RWPE1 (cell line): Measurements from ENCODE around the gene CAPZB.

ENCODE experiments used
- CTCF ChIA-PET: fragments of 350-600 bp; sonication (Branson Sonifier 250); formaldehyde crosslinking; extraction: SDS; loops from one replicate; lab custom pipeline; 2021; lab: Yijun Ruan, JAX
- POLR2A ChIA-PET: fragments of 400-600 bp; formaldehyde crosslinking; extraction: SDS; loops from one replicate; lab custom pipeline; 2020; ENCODE audit warnings: antibody characterized with exemption; ENCODE audit not compliant: low non-redundant PET; lab: Yijun Ruan, JAX
- DNase-seq: peaks from one replicate; pipeline ENCODE4 v3.0.0; 2012; ENCODE audit warnings: low spot score
- H3K27ac ChIP-seq: fragments of 450-650 bp; 2 replicates; pipeline ENCODE4 v1.5.1; 2017
- TF ChIP-seq, protein P1 (sequence below): fragments of 450-650 bp; conservative IDR thresholded peaks from 2 replicates; pipeline ENCODE4 v1.5.1; 2017; ENCODE audit warnings: low read depth, mild to moderate bottlenecking

The CAPZB gene

GRCh38 chr1:19310720-19311502 lies 174.4 kb downstream of the CAPZB start:
- POLR2A ChIA-PET, result interaction anchor here (0.6 to 0.7 kb wide), 2 partner anchors 342 to 1022 kb away, joined by 3 to 4 read pairs; no protein-coding TSS in a partner anchor
- H3K27ac ChIP-seq, result peak overlapping the region; percentile 78
- DNase-seq, result no peak
- CTCF ChIA-PET, result interaction anchor here (1.0 kb wide), 1 partner anchor 40 kb away, joined by 3 read pairs; no protein-coding TSS in a partner anchor
- TF ChIP-seq, protein P1, sequence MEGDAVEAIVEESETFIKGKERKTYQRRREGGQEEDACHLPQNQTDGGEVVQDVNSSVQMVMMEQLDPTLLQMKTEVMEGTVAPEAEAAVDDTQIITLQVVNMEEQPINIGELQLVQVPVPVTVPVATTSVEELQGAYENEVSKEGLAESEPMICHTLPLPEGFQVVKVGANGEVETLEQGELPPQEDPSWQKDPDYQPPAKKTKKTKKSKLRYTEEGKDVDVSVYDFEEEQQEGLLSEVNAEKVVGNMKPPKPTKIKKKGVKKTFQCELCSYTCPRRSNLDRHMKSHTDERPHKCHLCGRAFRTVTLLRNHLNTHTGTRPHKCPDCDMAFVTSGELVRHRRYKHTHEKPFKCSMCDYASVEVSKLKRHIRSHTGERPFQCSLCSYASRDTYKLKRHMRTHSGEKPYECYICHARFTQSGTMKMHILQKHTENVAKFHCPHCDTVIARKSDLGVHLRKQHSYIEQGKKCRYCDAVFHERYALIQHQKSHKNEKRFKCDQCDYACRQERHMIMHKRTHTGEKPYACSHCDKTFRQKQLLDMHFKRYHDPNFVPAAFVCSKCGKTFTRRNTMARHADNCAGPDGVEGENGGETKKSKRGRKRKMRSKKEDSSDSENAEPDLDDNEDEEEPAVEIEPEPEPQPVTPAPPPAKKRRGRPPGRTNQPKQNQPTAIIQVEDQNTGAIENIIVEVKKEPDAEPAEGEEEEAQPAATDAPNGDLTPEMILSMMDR, result no peak

DNA sequence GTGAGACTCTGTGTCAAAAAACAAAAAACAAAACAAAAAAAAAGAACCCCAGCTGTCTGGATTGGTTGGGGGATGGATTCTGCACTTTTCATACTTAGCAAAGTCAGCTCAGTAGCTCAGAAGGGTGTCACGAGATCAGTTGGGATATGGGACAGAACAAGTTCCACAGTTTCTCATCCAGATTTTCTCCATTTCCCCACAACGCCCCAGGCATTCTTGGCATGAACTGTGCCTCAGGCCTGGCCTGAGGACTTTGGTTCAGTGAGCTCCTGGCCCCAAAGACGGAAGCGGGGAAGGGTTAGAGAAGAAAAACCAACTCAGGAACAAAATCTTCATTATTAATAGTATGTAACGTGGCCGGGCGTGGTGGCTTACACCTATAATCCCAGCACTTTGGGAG lies 175.3 kb downstream of the CAPZB start:
- TF ChIP-seq, protein P1, result no peak
- ChIA-PET CTCF (no interaction called here), POLR2A (interaction anchor here (0.7 kb wide), 1 partner anchor 1021 kb away, joined by 3 read pairs; no protein-coding TSS in a partner anchor)
- peak overlapping the region; percentile 78; the same call in 1 of the 2 replicates for H3K27ac ChIP-seq
- no peak for DNase-seq

- POLR2A ChIA-PET, result no interaction called here
- CTCF ChIA-PET, result no interaction called here
- TF ChIP-seq, protein P1, result no peak
These were observed 176.1 kb downstream of the CAPZB start for GRCh38 chr1:19309123-19309813.

GRCh38 chr1:19308509-19308907 lies 176.8 kb downstream of the CAPZB start:
- no peak overlapping the region for H3K27ac ChIP-seq
- TF ChIP-seq, protein P1, result no peak
- DNase-seq, result no peak
- ChIA-PET CTCF (no interaction called here), POLR2A (no interaction called here)

More at GRCh38 chr1:19309123-19309813, 176.1 kb downstream of the CAPZB start:
- DNase-seq, result no peak
- H3K27ac ChIP-seq, result 0 out of 2 replicates have a peak overlapping the region, but pooled peaks have one; percentile 78

DNA sequence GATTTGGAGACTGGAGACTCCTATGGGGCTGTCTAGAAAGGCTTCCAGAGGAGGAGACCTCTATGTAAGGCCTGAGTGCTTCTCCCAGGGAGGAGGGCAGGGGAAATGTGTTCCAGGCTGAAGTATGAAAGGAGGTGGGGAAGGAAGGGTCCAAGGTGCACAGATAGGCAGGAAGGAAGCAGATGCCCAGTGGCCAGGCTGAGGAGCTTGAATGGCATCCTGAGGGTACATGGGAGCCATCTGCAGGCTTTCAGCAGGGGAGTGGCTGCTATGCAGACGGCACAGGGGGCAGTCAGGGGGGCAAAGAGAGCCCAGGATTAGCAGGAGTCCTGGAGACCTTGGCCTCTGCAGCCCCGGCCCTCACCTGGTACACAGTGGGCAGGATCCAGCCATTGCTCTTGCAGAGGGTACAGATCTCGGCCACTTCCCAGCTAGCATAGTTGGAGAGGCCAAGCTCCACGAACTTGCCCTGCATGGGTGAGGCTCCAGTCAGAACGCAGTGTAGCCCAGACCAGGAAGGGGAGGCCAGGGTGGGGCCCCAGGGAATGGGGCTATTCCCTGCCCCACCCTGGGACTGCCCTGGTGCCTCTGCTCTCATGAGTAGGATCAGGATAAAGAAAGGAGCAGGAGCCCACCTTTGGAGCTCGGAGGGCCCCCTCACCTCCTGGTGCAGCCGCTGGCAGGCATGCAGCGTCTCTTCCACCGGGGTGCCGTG lies 177.4 kb downstream of the CAPZB start:
- DNase-seq, result no peak
- CTCF ChIA-PET, result no interaction called here
- TF ChIP-seq, protein P1, result no peak
- H3K27ac ChIP-seq, result no peak overlapping the region
- POLR2A ChIA-PET, result no interaction called here

- ChIA-PET POLR2A (no interaction called here), CTCF (no interaction called here)
- no peak for DNase-seq
- no peak overlapping the region for H3K27ac ChIP-seq
- TF ChIP-seq, protein P1, result no peak
These were observed 178.4 kb downstream of the CAPZB start for GRCh38 chr1:19306941-19307340.
